ENCODE results near the gene RAB8B. TPM values are rescaled to one million over a fixed set of nuclear protein-coding genes. Genes with fewer than 3 reads are reported as not detected.
A peak's percentile ranks its signal among the peaks of the same experiment; 100 is the strongest.

Gene RAB8B
- total RNA-seq, 4 donors from 2014 or later = 7.2 to 33.4 (median 14.3) TPM

GRCh38 chr15:63172851-63173451, 16.5 kb upstream of the RAB8B start:
- ATAC-seq (peak; percentile 87 to 94), DNase-seq (peak; percentile 90 to 93)
- in situ Hi-C loops (cut with MboI; ENCODE audit: low sequenced_read_pairs in 4 of 4) = no loop called here
- H3K27ac ChIP-seq = peak overlapping the region; percentile 90 to 95 (median 92)
- no peaks in the 10 kb centered on the region for H3K36me3 ChIP-seq
- intact Hi-C loops (cut with DNase I; ENCODE audit: low total_unique reads) = loop anchor here (2.0 kb wide), 1 partner anchor 16 kb away; the partner anchor contains the start of gene RAB8B
- no peak overlapping the region for H3K4me3 ChIP-seq
- peaks cover 27 to 44% of the 10 kb centered on the region in 2 donors for H3K4me1 ChIP-seq
- no peaks in the 10 kb centered on the region for H3K9me3 ChIP-seq
- no peaks in the 10 kb centered on the region for H3K27me3 ChIP-seq
- TF ChIP-seq CTCF (IDR thresholded peaks at IDR 0.05 in 4 of 5, conservative IDR thresholded peaks at IDR 0.05 in 1 of 5) (no peak), POLR2A (IDR thresholded peaks at IDR 0.05) (no peak)

DNA sequence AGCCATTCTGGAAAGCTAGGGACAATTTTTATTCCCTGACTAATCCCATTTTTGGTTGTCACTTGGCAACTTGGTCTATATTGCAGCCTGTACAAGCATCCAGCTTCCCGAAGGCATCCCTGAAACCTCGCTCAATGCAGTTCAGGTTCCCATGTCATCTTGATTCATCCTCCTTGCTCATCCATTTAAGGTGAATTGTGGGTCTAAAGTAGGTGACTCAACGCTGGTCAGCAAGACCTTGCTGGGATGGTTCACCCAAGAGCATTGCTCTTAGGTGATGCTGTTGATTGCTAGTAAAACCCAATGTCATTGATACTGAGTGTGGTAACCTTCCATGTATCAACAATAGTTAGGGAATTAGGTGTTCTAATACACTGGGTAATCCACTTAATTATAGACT, 13.1 kb upstream of the RAB8B start:
- Histone ChIP-seq H3K4me3 (no peak overlapping the region), H3K9me3 (no peaks in the 10 kb centered on the region), H3K27me3 (no peaks in the 10 kb centered on the region), H3K27ac (no peak overlapping the region), H3K36me3 (no peaks in the 10 kb centered on the region), H3K4me1 (peaks cover 15 to 16% of the 10 kb centered on the region in 2 donors)
- intact Hi-C loops (cut with DNase I; ENCODE audit: low total_unique reads) (loop anchor here (5.0 kb wide), 1 partner anchor 51 kb away; no protein-coding TSS in a partner anchor), in situ Hi-C loops (cut with MboI; ENCODE audit: low sequenced_read_pairs in 4 of 4) (no loop called here)
- TF ChIP-seq POLR2A (IDR thresholded peaks at IDR 0.05) (no peak), CTCF (IDR thresholded peaks at IDR 0.05 in 4 of 5, conservative IDR thresholded peaks at IDR 0.05 in 1 of 5) (no peak)
- no peak for ATAC-seq
- no peak for DNase-seq

GRCh38 chr15:63178034-63178433, 11.4 kb upstream of the RAB8B start:
- no peak for ATAC-seq
- Histone ChIP-seq H3K27ac (no peak overlapping the region), H3K27me3 (no peaks in the 10 kb centered on the region), H3K36me3 (no peaks in the 10 kb centered on the region), H3K4me1 (peaks cover 3 to 6% of the 10 kb centered on the region in 2 donors), H3K9me3 (no peaks in the 10 kb centered on the region), H3K4me3 (no peak overlapping the region)
- DNase-seq = no peak
- intact Hi-C loops (cut with DNase I; ENCODE audit: low total_unique reads) (loop anchor here (5.0 kb wide), 1 partner anchor 49 kb away; no protein-coding TSS in a partner anchor), in situ Hi-C loops (cut with MboI; ENCODE audit: low sequenced_read_pairs in 4 of 4) (no loop called here)
- TF ChIP-seq CTCF (IDR thresholded peaks at IDR 0.05 in 4 of 5, conservative IDR thresholded peaks at IDR 0.05 in 1 of 5) (no peak), POLR2A (IDR thresholded peaks at IDR 0.05) (no peak)

DNA sequence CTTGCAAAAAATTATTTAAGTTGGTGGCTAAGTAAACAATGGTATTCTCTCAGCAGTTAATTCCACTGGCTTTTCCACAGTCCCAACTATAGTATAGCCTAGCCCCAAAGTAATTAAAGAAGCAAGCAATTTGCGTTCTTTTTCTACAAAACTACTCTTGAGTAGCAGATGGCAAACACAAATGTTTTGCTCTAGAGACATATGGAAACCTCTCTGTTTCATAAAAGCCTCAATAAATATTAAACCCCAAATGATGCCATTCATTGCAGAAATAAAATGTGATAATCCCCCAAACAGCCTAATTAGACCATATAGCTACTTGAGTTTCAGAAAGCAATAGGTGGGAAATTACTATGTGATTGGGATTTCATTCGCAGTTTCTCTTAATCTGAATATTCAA, 8.7 kb upstream of the RAB8B start:
- intact Hi-C loops (cut with DNase I; ENCODE audit: low total_unique reads) = no loop called here

More for the DNA sequence above, 8.7 kb upstream of the RAB8B start:
- H3K4me3 ChIP-seq = no peak overlapping the region
- H3K36me3 ChIP-seq = no peaks in the 10 kb centered on the region
- DNase-seq = no peak
- no peaks in the 10 kb centered on the region for H3K9me3 ChIP-seq
- no peaks in the 10 kb centered on the region for H3K27me3 ChIP-seq
- TF ChIP-seq CTCF (IDR thresholded peaks at IDR 0.05 in 4 of 5, conservative IDR thresholded peaks at IDR 0.05 in 1 of 5) (no peak), POLR2A (IDR thresholded peaks at IDR 0.05) (no peak)
- no peaks in the 10 kb centered on the region for H3K4me1 ChIP-seq
- no peak for ATAC-seq
- no peak overlapping the region for H3K27ac ChIP-seq
- in situ Hi-C loops (cut with MboI; ENCODE audit: low sequenced_read_pairs in 4 of 4) = no loop called here
